Activated gamma-delta T cell (primary cell): Measurements from ENCODE around the gene PRR29.

Source experiments
- DNase-seq: peaks from one replicate; lab custom pipeline; 2025; lab: John Stamatoyannopoulos, UW
- total RNA-seq, 2 donors: gene quantifications; one replicate each; lab custom pipeline; 2026; lab: John Stamatoyannopoulos, UW

The PRR29 gene
- total RNA-seq, result 1.2 to 2.3 reads per million in 2 donors

GRCh38 chr17:63998050-63998720 is at the start of gene PRR29:
PRR29 (plus strand) TSS chr17:63998351; CDS start chr17:63998365, 14 bp downstream.
- DNase-seq, result peak; percentile 64

GRCh38 chr17:63948521-63948920 is 49.6 kb upstream of the PRR29 start:
- no peak for DNase-seq

DNA sequence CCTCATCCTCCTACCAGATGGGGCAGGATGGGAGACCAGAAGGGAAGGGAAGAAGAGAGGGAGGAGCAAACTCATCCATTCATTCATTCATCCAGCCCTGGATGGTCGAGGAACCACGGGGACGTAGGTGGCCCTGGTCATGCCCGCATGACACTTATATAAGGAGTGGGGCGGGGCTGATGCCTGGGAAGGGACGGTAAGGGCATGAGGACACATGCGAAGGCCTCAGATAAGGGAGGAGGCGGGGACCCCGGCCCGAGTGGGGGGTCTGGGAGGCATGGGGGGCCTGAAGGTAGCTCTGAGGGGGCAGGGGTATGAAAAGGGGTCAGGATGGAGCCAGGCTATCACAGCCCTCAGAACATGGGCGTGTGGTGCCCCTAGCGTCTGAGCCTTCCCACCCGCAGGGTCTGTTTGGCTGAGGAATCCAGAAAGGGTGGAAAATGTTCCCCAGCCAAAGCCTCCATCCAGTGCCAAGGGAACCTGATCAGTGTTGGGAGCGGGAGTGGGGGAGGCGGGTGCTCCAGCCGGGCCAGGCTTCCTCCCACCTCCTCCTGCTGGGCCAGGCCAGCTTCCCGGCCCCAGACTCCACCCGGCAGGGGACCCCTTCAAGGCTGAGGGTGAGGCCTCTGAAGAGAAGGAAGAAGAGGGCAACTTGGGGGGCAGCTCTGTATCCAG is 48.4 kb upstream of the PRR29 start:
- no peak for DNase-seq

DNA sequence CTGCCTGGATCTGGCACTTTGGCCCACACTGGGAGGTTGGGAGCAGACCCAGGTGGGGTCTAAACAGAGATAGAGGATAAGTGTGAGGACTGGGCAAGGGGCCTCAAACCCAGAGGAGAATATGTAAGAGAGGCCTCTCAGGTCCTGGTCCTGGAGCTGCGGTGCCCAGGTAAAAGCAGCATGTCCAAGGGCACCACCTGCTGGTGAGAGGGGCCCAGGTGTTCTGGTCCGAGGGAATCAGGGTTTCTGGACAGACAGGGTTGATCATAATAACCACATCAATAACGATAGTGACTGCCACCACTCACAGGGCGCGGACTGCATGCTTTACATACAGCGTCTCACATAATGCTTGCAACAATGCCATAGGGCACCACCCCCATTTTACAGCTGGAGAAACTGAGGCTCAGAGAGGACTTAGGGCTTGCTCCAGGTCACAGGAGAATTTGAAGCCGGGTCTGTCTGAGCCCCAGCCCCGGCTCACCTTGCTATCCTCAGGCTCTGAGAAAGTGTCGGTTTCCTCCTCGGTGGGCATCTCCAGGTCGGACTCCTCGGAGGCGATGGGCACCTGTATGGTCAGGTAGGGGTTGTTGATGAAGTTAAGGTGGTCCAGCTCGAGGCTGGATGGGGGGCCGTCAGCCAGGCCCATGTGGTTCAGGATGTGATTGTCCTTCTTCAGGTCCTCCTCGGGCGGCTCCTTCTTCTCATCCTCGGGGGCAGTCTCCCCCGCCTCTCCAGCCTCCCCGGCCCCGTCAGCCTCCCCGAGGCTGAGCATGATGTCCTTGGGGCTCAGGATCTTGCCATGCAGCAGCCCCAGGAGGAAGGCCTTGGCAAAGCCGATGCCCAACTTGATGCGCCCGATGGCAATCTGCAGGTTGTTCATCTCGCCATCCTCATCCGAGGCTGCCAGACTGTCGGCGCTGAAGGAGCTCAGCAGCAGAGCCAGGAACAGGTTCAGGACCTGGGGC is 46.9 kb upstream of the PRR29 start:
- DNase-seq, result no peak

GRCh38 chr17:63954402-63955063 is 43.6 kb upstream of the PRR29 start:
- DNase-seq, result no peak

- DNase-seq, result no peak
Observed at GRCh38 chr17:63955232-63955631, 42.9 kb upstream of the PRR29 start.

DNA sequence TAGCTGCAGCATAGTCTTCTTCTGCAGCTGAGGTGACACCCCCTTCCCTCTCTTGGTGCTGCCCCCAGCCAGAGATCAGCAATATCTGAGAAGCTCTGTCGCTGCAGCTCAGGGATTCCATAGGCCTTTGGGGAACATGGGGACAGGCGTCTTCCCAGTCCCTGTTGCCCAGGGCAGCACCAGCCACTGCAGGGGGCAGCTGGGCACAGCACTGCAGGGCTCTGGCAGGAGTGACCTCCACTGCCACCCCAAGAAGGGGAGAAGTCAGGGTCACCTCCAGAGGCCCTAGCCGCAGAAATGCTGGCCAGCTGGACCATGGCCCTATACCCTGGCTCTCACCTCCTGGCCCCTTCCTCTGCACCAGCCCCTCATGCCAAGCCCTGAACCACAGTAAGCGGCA is 42.4 kb upstream of the PRR29 start:
- DNase-seq, result no peak

DNA sequence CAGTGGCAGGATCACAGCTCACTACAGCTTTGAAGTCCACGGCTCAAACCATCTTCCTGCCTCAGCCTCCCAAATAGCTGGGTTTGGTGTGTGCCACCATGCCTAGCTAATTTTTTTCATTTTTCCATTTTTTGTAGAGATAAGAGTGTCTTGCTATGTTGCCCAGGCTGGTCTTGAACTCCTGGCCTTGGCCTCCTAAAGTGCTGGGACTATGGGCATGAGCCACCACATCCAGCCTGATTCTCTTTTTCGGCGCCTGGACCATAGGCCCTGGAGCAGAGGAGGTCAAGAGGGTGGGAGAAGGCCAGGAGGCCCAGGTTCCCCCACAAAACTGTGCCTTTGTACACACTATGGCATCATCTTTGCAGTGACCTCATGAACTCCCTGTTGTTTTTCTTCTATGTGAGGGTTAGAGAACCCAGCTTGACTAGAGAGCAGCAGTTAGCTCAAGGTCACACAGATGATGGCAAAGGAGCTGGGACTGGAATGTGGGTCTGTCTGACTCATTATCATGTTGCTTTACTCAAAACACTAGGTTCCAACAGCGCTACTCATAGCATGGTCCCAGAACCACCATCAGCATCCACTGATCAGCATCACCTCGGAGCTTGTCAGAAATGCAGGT is 41.7 kb upstream of the PRR29 start:
- DNase-seq, result no peak

GRCh38 chr17:63960006-63960405 is 38.1 kb upstream of the PRR29 start:
- DNase-seq, result no peak

DNA sequence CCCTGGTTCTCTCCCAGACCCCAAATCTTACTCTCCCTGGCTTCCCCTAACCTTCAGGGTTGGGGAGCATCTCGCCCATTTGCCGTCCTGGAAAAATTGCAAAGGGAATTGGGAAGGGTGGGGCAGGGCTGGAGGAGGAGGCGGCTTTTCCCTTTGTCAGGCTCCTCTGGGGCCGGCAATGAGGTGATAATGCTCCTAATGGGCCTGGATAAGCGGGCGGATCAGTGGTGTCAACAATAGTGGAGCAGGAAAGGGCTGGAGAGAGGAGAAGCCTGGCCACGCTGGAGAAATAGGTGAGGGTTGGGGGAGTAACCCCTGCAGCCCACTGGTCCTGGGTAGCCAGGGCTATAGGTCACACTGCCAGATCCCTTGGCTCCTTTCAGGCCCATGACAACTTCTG is 37.7 kb upstream of the PRR29 start:
- DNase-seq, result no peak

- no peak for DNase-seq
Observed at GRCh38 chr17:63961355-63962212, 36.6 kb upstream of the PRR29 start.

DNA sequence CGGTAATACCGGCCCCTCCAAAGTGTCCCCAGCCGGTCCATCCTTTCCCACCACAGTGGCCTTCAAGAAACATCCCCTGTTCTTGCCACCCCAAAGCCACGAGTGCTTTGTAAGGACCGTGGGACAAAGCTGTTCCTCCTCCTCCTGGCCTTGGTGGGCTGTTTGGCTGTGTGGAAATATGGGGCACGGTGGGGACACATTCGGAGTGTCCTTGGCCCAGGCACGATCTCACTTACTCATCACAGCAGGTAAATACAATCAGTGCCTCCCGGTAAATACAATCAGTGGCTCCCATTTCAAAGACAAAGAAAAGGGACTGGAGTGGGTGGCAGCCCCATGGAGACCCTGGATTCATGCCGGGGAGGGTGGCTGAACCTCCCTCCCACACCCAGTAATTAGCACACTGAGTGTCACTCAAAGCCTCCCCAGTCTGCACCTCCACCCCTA is 35.8 kb upstream of the PRR29 start:
- DNase-seq, result no peak

GRCh38 chr17:63963123-63963522 is 35.0 kb upstream of the PRR29 start:
- no peak for DNase-seq

DNA sequence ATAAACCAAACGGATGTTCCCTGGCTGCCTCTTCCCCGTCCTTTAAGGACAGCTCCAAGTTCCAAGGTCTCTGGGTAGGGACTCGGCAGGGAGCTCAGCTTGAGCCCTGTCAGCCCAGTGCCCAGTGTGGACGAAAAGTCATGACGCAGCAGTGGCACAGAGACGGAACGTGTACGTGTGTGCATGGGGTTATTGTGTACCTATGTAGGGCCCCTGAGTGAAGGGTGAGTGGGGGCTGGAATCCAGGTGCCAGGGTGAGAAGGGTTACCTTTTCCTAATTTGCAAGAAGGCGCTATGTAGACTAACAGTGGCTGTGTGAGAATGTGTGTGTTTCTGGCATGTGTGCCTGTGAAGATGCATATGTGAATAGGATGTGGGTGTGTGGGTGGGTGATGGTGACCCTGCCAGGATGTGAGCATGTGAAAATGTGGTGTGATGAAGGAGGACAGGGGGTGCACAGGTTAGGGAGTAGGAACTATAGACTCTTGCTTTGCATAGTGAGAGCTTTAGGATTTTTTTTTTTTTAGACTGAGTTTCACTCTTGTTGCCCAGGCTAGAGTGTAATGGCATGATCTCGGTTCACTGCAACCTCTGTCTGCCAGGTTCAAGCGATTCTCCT is 31.4 kb upstream of the PRR29 start:
- no peak for DNase-seq

DNA sequence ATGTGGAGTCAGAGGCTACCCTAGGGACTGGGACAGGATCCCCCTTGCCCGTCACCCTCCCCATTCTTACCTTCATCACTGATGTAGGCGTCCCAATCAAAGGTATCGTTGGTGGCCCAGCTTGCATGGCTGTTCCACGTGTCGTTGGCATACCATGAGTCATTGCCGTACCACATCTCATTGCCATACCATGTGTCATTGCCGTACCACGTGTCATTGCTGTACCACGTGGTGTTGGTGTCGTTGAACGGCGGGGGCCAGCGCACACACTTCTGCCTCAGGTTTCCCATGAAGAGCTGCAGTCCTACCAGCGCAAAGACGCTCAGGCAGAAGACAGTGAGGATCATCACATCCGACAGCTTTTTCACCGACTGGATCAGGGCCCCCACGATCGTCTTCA is 30.2 kb upstream of the PRR29 start:
- no peak for DNase-seq

DNA sequence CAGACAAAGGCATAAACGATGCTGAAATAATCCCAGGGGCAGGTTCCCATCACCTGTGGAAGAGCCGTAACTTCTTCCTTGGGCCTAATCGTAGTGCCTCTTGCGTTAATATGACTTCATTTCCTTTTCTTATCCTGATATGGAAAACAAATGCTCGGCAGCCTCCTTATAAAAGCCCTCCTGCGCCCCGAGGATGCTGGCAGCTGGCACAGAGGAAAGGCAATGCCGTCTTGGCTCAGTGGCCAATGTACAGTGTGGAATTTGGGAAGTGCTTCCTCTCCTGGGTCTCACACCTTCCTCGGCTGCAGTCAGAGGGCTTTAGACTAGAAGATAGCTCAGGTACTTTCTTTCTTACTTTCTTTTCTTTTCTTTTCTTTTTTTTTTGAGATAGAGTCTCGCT is 28.9 kb upstream of the PRR29 start:
- DNase-seq, result no peak

DNA sequence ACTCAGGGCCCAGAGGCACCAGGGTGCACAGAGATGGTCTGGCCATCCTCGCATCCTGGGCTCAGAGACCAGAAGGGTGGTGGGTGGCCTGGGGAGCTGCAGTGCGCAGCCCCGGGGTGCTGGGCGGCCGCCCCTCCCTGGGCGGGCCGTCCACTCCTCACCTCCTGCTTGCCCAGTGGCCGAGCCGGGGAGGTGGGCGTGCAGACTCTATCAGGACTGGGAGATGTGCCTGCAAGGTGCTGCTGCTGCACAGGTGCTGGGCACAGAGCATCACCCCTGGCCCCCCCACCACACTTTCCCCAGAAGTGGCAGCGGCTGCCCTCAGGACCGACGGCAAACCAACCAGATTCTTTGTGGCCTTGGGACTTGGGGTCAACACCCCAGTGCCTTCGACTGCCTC is 25.4 kb upstream of the PRR29 start, which contains the start of gene SCN4A:
SCN4A (minus strand) TSS at position 123 of the 400 bp plus-strand sequence; CDS start at position 46, 77 bp downstream.
- no peak for DNase-seq

GRCh38 chr17:63973247-63973646 is 24.9 kb upstream of the PRR29 start:
- DNase-seq, result no peak

- DNase-seq, result no peak
Observed at GRCh38 chr17:63973930-63974593, 24.1 kb upstream of the PRR29 start.
